GM12873 (cell line): Measurements from ENCODE around the gene GDF10.

Source experiments
- CTCF ChIP-seq: IDR thresholded peaks from 2 replicates; pipeline ENCODE4 v1.5.1; 2012; ENCODE audit warnings: low read depth, mild to moderate bottlenecking, moderate library complexity, low read length, control low read depth; ENCODE audit not compliant: insufficient read depth; ENCODE audit errors: missing control alignments

GDF10 gene

DNA sequence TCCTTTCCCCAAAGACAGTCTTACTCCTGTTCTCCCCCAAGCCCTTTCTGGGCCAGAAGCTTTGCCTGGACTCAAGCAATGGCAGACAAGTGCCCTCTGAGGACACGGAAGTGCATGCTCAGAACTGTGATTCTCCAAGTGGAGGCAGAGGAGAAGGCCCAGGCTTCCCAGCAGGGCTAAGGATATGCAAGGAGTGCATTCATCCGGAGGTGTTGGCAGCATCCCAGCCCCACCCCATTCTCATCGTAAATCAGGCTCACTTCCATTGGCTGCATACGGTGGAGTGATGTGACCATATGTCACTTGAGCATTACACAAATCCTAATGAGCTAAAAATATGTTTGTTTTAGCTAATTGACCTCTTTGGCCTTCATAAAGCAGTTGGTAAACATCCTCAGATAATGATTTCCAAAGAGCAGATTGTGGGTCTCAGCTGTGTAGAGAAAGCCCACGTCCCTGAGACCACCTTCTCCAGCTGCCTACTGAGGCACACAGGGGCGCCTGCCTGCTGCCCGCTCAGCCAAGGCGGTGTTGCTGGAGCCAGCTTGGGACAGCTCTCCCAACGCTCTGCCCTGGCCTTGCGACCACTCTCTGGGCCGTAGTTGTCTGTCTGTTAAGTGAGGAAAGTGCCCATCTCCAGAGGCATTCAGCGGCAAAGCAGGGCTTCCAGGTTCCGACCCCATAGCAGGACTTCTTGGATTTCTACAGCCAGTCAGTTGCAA, 46.7 kb downstream of the GDF10 start:
- TF ChIP-seq CTCF, result no peak

DNA sequence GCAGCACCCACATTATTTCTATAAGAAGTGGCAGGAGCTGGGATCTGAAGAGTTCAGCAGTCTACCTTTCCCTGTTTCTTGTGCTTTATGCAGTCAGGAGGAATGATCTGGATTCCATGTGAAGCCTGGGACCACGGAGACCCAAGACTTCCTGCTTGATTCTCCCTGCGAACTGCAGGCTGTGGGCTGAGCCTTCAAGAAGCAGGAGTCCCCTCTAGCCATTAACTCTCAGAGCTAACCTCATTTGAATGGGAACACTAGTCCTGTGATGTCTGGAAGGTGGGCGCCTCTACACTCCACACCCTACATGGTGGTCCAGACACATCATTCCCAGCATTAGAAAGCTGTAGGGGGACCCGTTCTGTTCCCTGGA, 47.3 kb downstream of the GDF10 start:
- TF ChIP-seq CTCF, result no peak

DNA sequence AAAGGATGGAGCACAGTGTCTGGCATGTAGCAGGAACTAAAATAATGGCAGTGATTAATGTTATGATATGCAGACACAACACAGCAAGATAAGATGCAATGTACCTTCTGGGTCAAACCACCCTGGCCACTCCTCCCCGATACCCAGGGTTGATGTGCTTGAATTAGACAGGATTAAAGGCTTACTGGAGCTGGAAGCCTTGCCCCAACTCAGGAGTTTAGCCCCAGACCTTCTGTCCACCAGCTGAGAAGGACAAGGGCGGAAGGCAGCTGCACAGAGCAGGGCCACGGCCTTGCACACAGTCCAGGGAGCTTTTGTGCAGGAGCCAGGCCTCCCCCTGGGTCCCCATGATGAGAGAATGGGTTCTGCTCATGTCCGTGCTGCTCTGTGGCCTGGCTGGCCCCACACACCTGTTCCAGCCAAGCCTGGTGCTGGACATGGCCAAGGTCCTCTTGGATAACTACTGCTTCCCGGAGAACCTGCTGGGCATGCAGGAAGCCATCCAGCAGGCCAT, 48.2 kb downstream of the GDF10 start, which contains the start of gene RBP3:
RBP3 (plus strand) TSS at position 226 of the 514 bp plus-strand sequence; CDS start at position 348, 122 bp downstream.
- no peak for TF ChIP-seq CTCF

- TF ChIP-seq CTCF, result no peak
Observed at GRCh38 chr10:47348661-47349470, 48.9 kb downstream of the GDF10 start.

- TF ChIP-seq CTCF, result no peak
Observed at GRCh38 chr10:47349516-47349915, 49.5 kb downstream of the GDF10 start.

DNA sequence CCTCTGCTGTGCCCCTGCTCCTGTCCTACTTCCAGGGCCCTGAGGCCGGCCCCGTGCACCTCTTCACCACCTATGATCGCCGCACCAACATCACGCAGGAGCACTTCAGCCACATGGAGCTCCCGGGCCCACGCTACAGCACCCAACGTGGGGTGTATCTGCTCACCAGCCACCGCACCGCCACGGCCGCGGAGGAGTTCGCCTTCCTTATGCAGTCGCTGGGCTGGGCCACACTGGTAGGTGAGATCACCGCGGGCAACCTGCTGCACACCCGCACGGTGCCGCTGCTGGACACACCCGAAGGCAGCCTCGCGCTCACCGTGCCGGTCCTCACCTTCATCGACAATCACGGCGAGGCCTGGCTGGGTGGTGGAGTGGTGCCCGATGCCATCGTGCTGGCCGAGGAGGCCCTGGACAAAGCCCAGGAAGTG, 50.0 kb downstream of the GDF10 start:
- TF ChIP-seq CTCF, result no peak
